H1 (cell line): ENCODE results near the gene UBE2D3. TPM values are rescaled to one million over a fixed set of nuclear protein-coding genes. Genes with fewer than 3 reads are reported as not detected.

ENCODE experiments used
- CTCF ChIA-PET: fragments of 300-600 bp; sonication (Branson Sonifier 250); formaldehyde crosslinking; loops from one replicate; lab custom pipeline; 2021; ENCODE audit not compliant: partially characterized antibody; lab: Charles Lee
- POLR2A ChIA-PET: fragments of 300-600 bp; sonication (Branson Sonifier 250); formaldehyde crosslinking; loops from one replicate; lab custom pipeline; 2021; ENCODE audit warnings: inconsistent platforms; ENCODE audit not compliant: partially characterized antibody; lab: Charles Lee
- DNase-seq, 2 experiments: peaks; one replicate each; pipeline versions ENCODE4 v3.0.0 to v3.0.0-alpha.2; 2010 to 2022; ENCODE audit warnings: low spot score in 2 of 2, low read depth in 1 of 2, mixed read lengths in 1 of 2
- FAIRE-seq: peaks from 2 replicates; lab custom pipeline; 2011; peaks lifted over from hg19 to GRCh38; lab: Jason Lieb, UNC
- H2AFZ ChIP-seq: 2 replicates; pipeline ENCODE4 v1.8.1; 2012; ENCODE audit warnings: low read length, inconsistent platforms
- H2AK5ac ChIP-seq: 2 replicates; pipeline ENCODE4 v1.6.1; 2013; ENCODE audit warnings: low read depth, low read length
- H2BK120ac ChIP-seq: replicated peaks from 2 replicates; pipeline ENCODE3; 2013; ENCODE audit warnings: low read depth, low read length, inconsistent platforms
- H2BK12ac ChIP-seq: 2 replicates; pipeline ENCODE4 v1.6.1; 2013; ENCODE audit warnings: low read depth, low read length
- H2BK15ac ChIP-seq: 2 replicates; pipeline ENCODE4 v1.6.1; 2013; ENCODE audit warnings: low read length
- H2BK20ac ChIP-seq: 2 replicates; pipeline ENCODE4 v1.6.1; 2013; ENCODE audit warnings: low read length
- H2BK5ac ChIP-seq: 2 replicates; pipeline ENCODE4 v1.6.1; 2013; ENCODE audit warnings: low read depth, low read length
- H3K14ac ChIP-seq: 2 replicates; pipeline ENCODE4 v1.6.1; 2013; ENCODE audit warnings: inconsistent platforms; ENCODE audit not compliant: insufficient read length
- H3K18ac ChIP-seq: 2 replicates; pipeline ENCODE4 v1.6.1; 2013; ENCODE audit warnings: low read length; ENCODE audit errors: extremely low read depth
- H3K23ac ChIP-seq: 2 replicates; pipeline ENCODE4 v1.6.1; 2013; ENCODE audit warnings: inconsistent platforms; ENCODE audit not compliant: insufficient read length
- H3K23me2 ChIP-seq: 2 replicates; pipeline ENCODE4 v1.6.1; 2013; ENCODE audit warnings: low read depth, low read length
- H3K27ac ChIP-seq: 2 replicates; pipeline ENCODE4 v1.6.1; 2011; ENCODE audit warnings: low read depth, low read length, inconsistent platforms
- H3K27me3 ChIP-seq, 4 experiments: replicated peaks in 1 of 4; 1 replicate in 1 of 4; 2 replicates in 3 of 4; pipeline versions ENCODE4 v1.6.1 to v1.8.1; 2011 to 2013; ENCODE audit warnings: low read length in 3 of 4, mild to moderate bottlenecking in 3 of 4, inconsistent platforms in 2 of 4, mixed read lengths in 2 of 4, moderate library complexity in 1 of 4; ENCODE audit not compliant: control insufficient read depth in 3 of 4, insufficient read depth in 3 of 4; ENCODE audit errors: extremely low read depth in 1 of 4
- H3K36me3 ChIP-seq, 4 experiments: 2 replicates each; pipeline versions ENCODE4 v1.6.1 to v1.8.1; 2011 to 2013; ENCODE audit warnings: mild to moderate bottlenecking in 4 of 4, low read length in 3 of 4, moderate library complexity in 2 of 4, control low read depth in 1 of 4, inconsistent platforms in 1 of 4; ENCODE audit not compliant: insufficient read depth in 4 of 4, control insufficient read depth in 2 of 4
- H3K4ac ChIP-seq: replicated peaks from 2 replicates; pipeline ENCODE3; 2013; ENCODE audit warnings: low read length, low read depth, mixed read lengths, inconsistent platforms; ENCODE audit not compliant: insufficient read length
- H3K4me1 ChIP-seq, 4 experiments: replicated peaks in 1 of 4; 1 replicate in 1 of 4; 2 replicates in 3 of 4; pipeline versions ENCODE4 v1.6.1 to v1.8.1; 2011 to 2013; ENCODE audit warnings: low read length in 3 of 4, inconsistent platforms in 2 of 4, mixed read lengths in 1 of 4; ENCODE audit not compliant: insufficient read depth in 4 of 4, control insufficient read depth in 3 of 4
- H3K4me2 ChIP-seq, 2 experiments: 2 replicates each; pipeline versions ENCODE4 v1.6.1 to v1.8.1; 2011 to 2013; ENCODE audit warnings: low read depth in 2 of 2, low read length in 2 of 2, control low read depth in 1 of 2, inconsistent platforms in 1 of 2, mild to moderate bottlenecking in 1 of 2; ENCODE audit not compliant: insufficient read depth in 1 of 2
- H3K4me3 ChIP-seq, 4 experiments: fragments of 200-600, 300-600 bp in 1 of 4; sonication (generic), shearing (Covaris generic), sonication (Bioruptor Twin) in 1 of 4; 2 replicates each; pipeline versions ENCODE4 v1.5.1 to v1.8.1; 2011 to 2016; ENCODE audit warnings: low read length in 4 of 4, low read depth in 3 of 4, control low read depth in 2 of 4, inconsistent platforms in 2 of 4, mild to moderate bottlenecking in 2 of 4, mixed read lengths in 1 of 4, moderate library complexity in 1 of 4; ENCODE audit not compliant: insufficient read depth in 2 of 4; ENCODE audit errors: extremely low read depth in 1 of 4
- H3K56ac ChIP-seq: replicated peaks from 2 replicates; pipeline ENCODE3; 2013; ENCODE audit warnings: low read depth, mild to moderate bottlenecking, mixed read lengths, low read length, inconsistent platforms; ENCODE audit not compliant: insufficient read length
- H3K79me1 ChIP-seq: 2 replicates; pipeline ENCODE4 v1.6.1; 2013; ENCODE audit warnings: low read depth, low read length, control low read depth
- H3K79me2 ChIP-seq, 2 experiments: 2 replicates each; pipeline versions ENCODE4 v1.6.1 to v1.8.1; 2012 to 2013; ENCODE audit warnings: low read length in 2 of 2, mild to moderate bottlenecking in 2 of 2, inconsistent platforms in 1 of 2; ENCODE audit not compliant: insufficient read depth in 2 of 2, control insufficient read depth in 1 of 2
- H3K9ac ChIP-seq, 4 experiments: replicated peaks in 1 of 4; 1 replicate in 1 of 4; 2 replicates in 3 of 4; pipeline versions ENCODE4 v1.6.1 to v1.8.1; 2011 to 2013; ENCODE audit warnings: low read depth in 3 of 4, low read length in 3 of 4, control low read depth in 2 of 4, mild to moderate bottlenecking in 2 of 4, moderate library complexity in 2 of 4, inconsistent platforms in 1 of 4; ENCODE audit errors: extremely low read depth in 1 of 4
- H3K9me3 ChIP-seq, 2 experiments: 2 replicates each; pipeline versions ENCODE4 v1.6.1 to v1.8.1; 2012 to 2013; ENCODE audit warnings: mild to moderate bottlenecking in 2 of 2, moderate library complexity in 2 of 2, control low read depth in 1 of 2, inconsistent platforms in 1 of 2, low read depth in 1 of 2, low read length in 1 of 2, mixed read lengths in 1 of 2; ENCODE audit not compliant: insufficient read depth in 2 of 2
- H4K20me1 ChIP-seq, 2 experiments: replicated peaks in 1 of 2; 2 replicates each; pipeline versions ENCODE3 to v1.8.1; 2011 to 2013; ENCODE audit warnings: inconsistent platforms in 2 of 2, low read length in 2 of 2, mild to moderate bottlenecking in 1 of 2; ENCODE audit not compliant: insufficient read depth in 2 of 2, control insufficient read depth in 1 of 2
- H4K5ac ChIP-seq: 2 replicates; pipeline ENCODE4 v1.6.1; 2013; ENCODE audit warnings: low read length, low read depth, mixed read lengths, inconsistent platforms; ENCODE audit not compliant: insufficient read length
- H4K8ac ChIP-seq: 2 replicates; pipeline ENCODE4 v1.8.0; 2013; ENCODE audit warnings: mild to moderate bottlenecking, moderate library complexity, low read length, inconsistent platforms; ENCODE audit not compliant: insufficient read depth; ENCODE audit errors: extremely low read depth
- H4K91ac ChIP-seq: replicated peaks from 2 replicates; pipeline ENCODE3; 2013; ENCODE audit warnings: low read length, mixed read lengths, inconsistent platforms; ENCODE audit not compliant: insufficient read length
- ASH2L ChIP-seq: fragments of 200-600, 300-600 bp; sonication (generic); IDR thresholded peaks from one replicate; pipeline ENCODE4 v1.7.1; 2017; ENCODE audit warnings: low read length
- BACH1 ChIP-seq: IDR thresholded peaks from 2 replicates; pipeline ENCODE4 v1.6.1; 2012; ENCODE audit warnings: low read length, improper control_type of control experiment
- CEBPB ChIP-seq: IDR thresholded peaks from 2 replicates; pipeline ENCODE4 v1.6.1; 2012; ENCODE audit warnings: low read depth, low read length
- CHD2 ChIP-seq: IDR thresholded peaks from 2 replicates; pipeline ENCODE4 v1.6.1; 2012; ENCODE audit warnings: low read length, improper control_type of control experiment
- EGR1 ChIP-seq: IDR thresholded peaks from 2 replicates; pipeline ENCODE4 v1.6.1; 2011; ENCODE audit warnings: low read depth, low read length, borderline replicate concordance
- GTF2F1 ChIP-seq: IDR thresholded peaks from 2 replicates; pipeline ENCODE4 v1.6.1; 2012; ENCODE audit warnings: low read depth, low read length, improper control_type of control experiment, borderline replicate concordance
- HDAC2 ChIP-seq, 2 experiments: fragments of 300-600 bp in 1 of 2; sonication (generic) in 1 of 2; IDR thresholded peaks; 2 replicates each; pipeline ENCODE4 v1.6.1; 2011 to 2012; ENCODE audit warnings: low read depth in 2 of 2, low read length in 2 of 2, mild to moderate bottlenecking in 2 of 2, moderate library complexity in 2 of 2, borderline replicate concordance in 1 of 2, inconsistent platforms in 1 of 2
- JUND ChIP-seq: IDR thresholded peaks from 2 replicates; pipeline ENCODE4 v1.6.1; 2011; ENCODE audit warnings: mild to moderate bottlenecking, improper control_type of control experiment, low read length
- RFX5 ChIP-seq: IDR thresholded peaks from 2 replicates; pipeline ENCODE4 v1.6.1; 2011; ENCODE audit warnings: low read depth, low read length, improper control_type of control experiment, borderline replicate concordance
- SP1 ChIP-seq: IDR thresholded peaks from 2 replicates; pipeline ENCODE4 v1.6.1; 2011; ENCODE audit warnings: low read depth, low read length
- SP2 ChIP-seq: IDR thresholded peaks from 2 replicates; pipeline ENCODE4 v1.6.1; 2012; ENCODE audit warnings: mild to moderate bottlenecking, low read length, inconsistent platforms
- TAF1 ChIP-seq: IDR thresholded peaks from 2 replicates; pipeline ENCODE4 v1.6.1; 2011; ENCODE audit warnings: mild to moderate bottlenecking, low read depth, low read length
- polyA plus RNA-seq, 7 experiments: library from polyadenylated mRNA; depleted of rRNA in 3 of 7; stranded (reverse) in 5 of 7; unstranded in 2 of 7; fragments of >200 nt in 5 of 7; fragments of 200-250 nt in 2 of 7; gene quantifications; 1 replicate in 5 of 7; 2 replicates in 1 of 7; 4 replicates in 1 of 7; pipeline versions ENCODE4 v1.2.1 to v1.2.3, GENCODE V29; 2011 to 2013; ENCODE audit warnings: missing spikeins in 2 of 7, mixed read lengths in 2 of 7
- total RNA-seq: library from RNA; stranded (reverse); fragmentation: NEBNext Ultra II Directional; extraction: Animal tissue kit (Norgen Biotek cat#: 25700); gene quantifications from 2 replicates; pipeline ENCODE4 v1.2.1, GENCODE V29; 2021

The UBE2D3 gene
- total and polyA plus RNA-seq, 2 of the 8 experiments (the other 6 are each of a cell fraction or from before 2014, with no cell fraction given), result 396 to 544 TPM

DNA sequence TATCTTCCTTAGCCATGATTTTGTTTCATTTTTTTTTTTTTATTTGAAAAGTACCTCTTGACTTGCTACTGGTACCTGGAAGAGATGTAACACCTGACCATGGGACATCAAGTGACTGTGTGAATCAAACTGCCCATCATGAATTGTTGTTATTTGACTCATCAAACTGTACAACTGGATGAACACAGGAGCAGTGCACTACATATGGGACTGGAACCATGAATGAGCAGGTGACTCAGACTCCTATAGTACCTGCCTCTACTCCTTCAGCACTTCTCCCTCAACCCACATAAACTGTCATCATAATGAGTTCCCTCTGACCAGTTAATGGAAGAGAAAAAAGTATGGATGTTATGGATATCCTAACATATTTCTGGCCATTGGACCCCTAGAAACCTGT, 15.9 kb upstream of the UBE2D3 start:
- TF ChIP-seq TAF1 (no peak), CHD2 (no peak), SP1 (no peak), ASH2L (no peak), EGR1 (no peak), GTF2F1 (no peak), BACH1 (no peak), SP2 (no peak), JUND (no peak), HDAC2 (IDR thresholded peaks at IDR 0.05; ENCODE audit: borderline replicate concordance in 1 of 2, low read depth in 2 of 2, low read length in 2 of 2) (no peak), CEBPB (no peak), RFX5 (no peak)
- FAIRE-seq (no peak), DNase-seq (no peak)
- no peak overlapping the region for H2BK15ac ChIP-seq
- no peaks in the 10 kb centered on the region for H3K23me2 ChIP-seq
- no peak overlapping the region for H2BK5ac ChIP-seq
- no peak overlapping the region for H3K4ac ChIP-seq
- no peak overlapping the region for H3K23ac ChIP-seq
- no peak overlapping the region for H2AK5ac ChIP-seq
- H3K4me2 ChIP-seq, result no peak overlapping the region
- no peak overlapping the region for H3K14ac ChIP-seq
- no peaks in the 10 kb centered on the region for H3K27me3 ChIP-seq
- no peaks in the 10 kb centered on the region for H4K20me1 ChIP-seq
- H2BK120ac ChIP-seq, result no peak overlapping the region
- no peak overlapping the region for H2BK12ac ChIP-seq
- H4K5ac ChIP-seq, result no peak overlapping the region
- no peak overlapping the region for H3K4me3 ChIP-seq
- no peaks in the 10 kb centered on the region for H3K36me3 ChIP-seq
- POLR2A ChIA-PET, result interaction anchor here (3.2 kb wide), 1 partner anchor 15 kb away, joined by 22 read pairs; the partner anchor contains the start of gene UBE2D3
- H3K79me2 ChIP-seq, result no peaks in the 10 kb centered on the region
- H3K56ac ChIP-seq, result no peak overlapping the region
- H4K91ac ChIP-seq, result no peak overlapping the region
- no peak overlapping the region for H3K9ac ChIP-seq
- no peak overlapping the region for H2AFZ ChIP-seq
- no peaks in the 10 kb centered on the region for H3K9me3 ChIP-seq
- H3K27ac ChIP-seq, result no peak overlapping the region
- no peak overlapping the region for H4K8ac ChIP-seq
- peaks cover 0 to 3% (median 0%) of the 10 kb centered on the region in 4 experiments; a peak in 1 of 7 replicates for H3K4me1 ChIP-seq
- H2BK20ac ChIP-seq, result no peak overlapping the region
- H3K79me1 ChIP-seq, result no peaks in the 10 kb centered on the region
- CTCF ChIA-PET, result no interaction called here
- H3K18ac ChIP-seq, result no peak overlapping the region
